DOHH2 (cell line): ENCODE measurements around the gene ZDHHC17.
A peak's percentile ranks its signal among the peaks of the same experiment; 100 is the strongest.
"Not testable (repeated sequence)": the region's sequence is repeated elsewhere in the genome, so short reads cannot be mapped to it uniquely, and the experiment has no call there.

ENCODE experiments used
- H3F3A ChIP-seq: fragments of 200-600 bp; sonication (generic), shearing (Covaris generic); 2 replicates; pipeline ENCODE4 v1.6.0; 2016; ENCODE audit warnings: antibody characterized with exemption, mild to moderate bottlenecking; ENCODE audit not compliant: control insufficient read depth, insufficient read depth
- H3K27ac ChIP-seq: fragments of 200-600 bp; sonication (generic); 2 replicates; pipeline ENCODE4 v1.5.1; 2014; ENCODE audit warnings: low read depth, mild to moderate bottlenecking, low read length, moderate library complexity
- H3K27me3 ChIP-seq: fragments of 200-600 bp; sonication (generic); 2 replicates; pipeline ENCODE4 v1.6.1; 2014; ENCODE audit warnings: mild to moderate bottlenecking, low read length, mixed read lengths; ENCODE audit not compliant: control insufficient read depth
- H3K36me3 ChIP-seq: fragments of 200-600 bp; sonication (generic); 2 replicates; pipeline ENCODE4 v1.6.1; 2014; ENCODE audit warnings: mild to moderate bottlenecking, low read length, moderate library complexity, mixed read lengths; ENCODE audit not compliant: control insufficient read depth
- H3K4me1 ChIP-seq: fragments of 200-600 bp; sonication (generic); 2 replicates; pipeline ENCODE4 v1.6.1; 2014; ENCODE audit warnings: mild to moderate bottlenecking, low read length, mixed read lengths; ENCODE audit not compliant: control insufficient read depth
- H3K4me2 ChIP-seq: fragments of 200-600 bp; sonication (generic); 2 replicates; pipeline ENCODE4 v1.6.0; 2014; ENCODE audit warnings: mild to moderate bottlenecking, low read length, moderate library complexity
- H3K4me3 ChIP-seq: fragments of 200-600 bp; sonication (generic); 2 replicates; pipeline ENCODE4 v1.5.1; 2014; ENCODE audit warnings: mild to moderate bottlenecking, low read length, mixed read lengths
- H3K79me2 ChIP-seq: fragments of 200-600 bp; sonication (generic); 2 replicates; pipeline ENCODE4 v1.6.1; 2014; ENCODE audit warnings: mild to moderate bottlenecking, low read length, mixed read lengths; ENCODE audit not compliant: control insufficient read depth
- H3K9me2 ChIP-seq: fragments of 200-600 bp; sonication (generic); replicated peaks from 2 replicates; pipeline ENCODE4 v1.6.1; 2014; ENCODE audit warnings: mild to moderate bottlenecking, low read length, mixed read lengths; ENCODE audit not compliant: control insufficient read depth
- H3K9me3 ChIP-seq: fragments of 200-600 bp; sonication (generic); 2 replicates; pipeline ENCODE4 v1.6.1; 2014; ENCODE audit warnings: antibody characterized with exemption, low read length, mixed read lengths; ENCODE audit not compliant: control insufficient read depth, insufficient read depth
- H4K20me1 ChIP-seq: fragments of 200-600 bp; sonication (generic); 2 replicates; pipeline ENCODE4 v1.6.0; 2014; ENCODE audit warnings: low read depth, mild to moderate bottlenecking, antibody characterized with exemption, low read length, moderate library complexity; ENCODE audit not compliant: control insufficient read depth, insufficient read depth
- EZH2phosphoT487 ChIP-seq: fragments of 200-600 bp; sonication (generic); IDR thresholded peaks from 2 replicates; pipeline ENCODE4 v1.6.1; 2017; ENCODE audit warnings: borderline replicate concordance, mild to moderate bottlenecking, antibody characterized with exemption, low read length, moderate library complexity, mixed read lengths
- TF ChIP-seq, protein P1 (sequence below): fragments of 200-600 bp; sonication (generic); IDR thresholded peaks from one replicate; pipeline ENCODE4 v1.5.1; 2014; ENCODE audit warnings: antibody characterized with exemption, mild to moderate bottlenecking, low read depth, low read length; ENCODE audit not compliant: poor library complexity, severe bottlenecking

ZDHHC17 gene

DNA sequence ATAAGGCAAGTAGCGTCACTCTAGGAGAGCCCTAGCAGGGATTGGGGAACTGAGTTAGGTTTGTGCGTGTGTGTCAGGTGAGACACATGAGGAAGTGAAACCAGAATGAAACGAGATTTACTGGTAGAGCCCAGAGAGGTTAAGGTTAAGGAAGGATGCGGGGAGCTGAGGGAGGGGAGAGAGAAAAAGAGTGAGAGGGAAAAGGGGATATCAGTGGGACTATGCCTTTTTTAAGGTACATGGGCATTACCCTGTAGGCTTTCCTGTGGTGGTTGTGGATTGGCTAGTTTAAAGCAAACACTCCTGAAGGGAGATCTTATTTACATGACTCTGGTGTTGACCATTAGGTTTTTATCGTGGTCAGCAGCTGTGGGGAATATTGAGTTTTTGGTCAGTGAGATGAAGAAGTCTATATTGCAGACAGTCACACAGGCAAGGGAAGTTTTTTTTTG lies 13.9 kb downstream of the ZDHHC17 start:
- H3K27ac ChIP-seq, result no peak overlapping the region
- peaks cover 16% of the 10 kb centered on the region for H3K4me1 ChIP-seq
- peaks cover 98% of the 10 kb centered on the region for H3K79me2 ChIP-seq
- no peaks in the 10 kb centered on the region for H3K9me2 ChIP-seq
- H3K4me3 ChIP-seq, result no peak overlapping the region
- H3K36me3 ChIP-seq, result no peaks in the 10 kb centered on the region
- TF ChIP-seq, protein P1, sequence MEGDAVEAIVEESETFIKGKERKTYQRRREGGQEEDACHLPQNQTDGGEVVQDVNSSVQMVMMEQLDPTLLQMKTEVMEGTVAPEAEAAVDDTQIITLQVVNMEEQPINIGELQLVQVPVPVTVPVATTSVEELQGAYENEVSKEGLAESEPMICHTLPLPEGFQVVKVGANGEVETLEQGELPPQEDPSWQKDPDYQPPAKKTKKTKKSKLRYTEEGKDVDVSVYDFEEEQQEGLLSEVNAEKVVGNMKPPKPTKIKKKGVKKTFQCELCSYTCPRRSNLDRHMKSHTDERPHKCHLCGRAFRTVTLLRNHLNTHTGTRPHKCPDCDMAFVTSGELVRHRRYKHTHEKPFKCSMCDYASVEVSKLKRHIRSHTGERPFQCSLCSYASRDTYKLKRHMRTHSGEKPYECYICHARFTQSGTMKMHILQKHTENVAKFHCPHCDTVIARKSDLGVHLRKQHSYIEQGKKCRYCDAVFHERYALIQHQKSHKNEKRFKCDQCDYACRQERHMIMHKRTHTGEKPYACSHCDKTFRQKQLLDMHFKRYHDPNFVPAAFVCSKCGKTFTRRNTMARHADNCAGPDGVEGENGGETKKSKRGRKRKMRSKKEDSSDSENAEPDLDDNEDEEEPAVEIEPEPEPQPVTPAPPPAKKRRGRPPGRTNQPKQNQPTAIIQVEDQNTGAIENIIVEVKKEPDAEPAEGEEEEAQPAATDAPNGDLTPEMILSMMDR, result no peak
- no peak for TF ChIP-seq EZH2phosphoT487
- no peaks in the 10 kb centered on the region for H3F3A ChIP-seq
- 0 out of 2 replicates have a peak, but pooled peaks cover 6% of the 10 kb centered on the region for H3K9me3 ChIP-seq
- H4K20me1 ChIP-seq, result no peaks in the 10 kb centered on the region
- peak overlapping the region; percentile 23; the same call in 1 of the 2 replicates for H3K4me2 ChIP-seq
- no peaks in the 10 kb centered on the region for H3K27me3 ChIP-seq

DNA sequence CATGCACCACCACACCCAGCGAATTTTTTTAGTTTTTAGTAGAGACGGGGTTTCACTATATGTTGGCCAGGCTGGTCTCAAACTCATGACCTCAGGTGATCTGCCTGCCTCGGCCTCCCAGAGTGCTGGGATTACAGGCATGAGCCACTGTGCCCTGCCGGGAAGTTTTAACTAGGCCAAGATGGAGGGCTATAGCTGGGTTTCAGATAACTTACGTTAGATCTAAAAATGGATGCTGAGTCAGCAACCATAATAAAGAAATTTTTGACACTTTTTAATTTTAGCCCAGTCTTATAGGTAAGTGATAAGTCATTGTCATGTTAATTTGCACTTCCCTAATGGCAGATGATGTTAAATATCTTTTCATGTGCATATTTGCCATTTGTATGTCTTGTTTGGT lies 14.4 kb downstream of the ZDHHC17 start:
- TF ChIP-seq, protein P1, result no peak
- no peak for TF ChIP-seq EZH2phosphoT487
- H3K4me1 ChIP-seq, result peaks cover 16% of the 10 kb centered on the region
- H3K27me3 ChIP-seq, result no peaks in the 10 kb centered on the region
- H3F3A ChIP-seq, result no peaks in the 10 kb centered on the region
- H3K4me3 ChIP-seq, result no peak overlapping the region
- no peaks in the 10 kb centered on the region for H3K36me3 ChIP-seq
- H3K4me2 ChIP-seq, result no peak overlapping the region
- H4K20me1 ChIP-seq, result no peaks in the 10 kb centered on the region
- no peak overlapping the region for H3K27ac ChIP-seq
- H3K9me2 ChIP-seq, result no peaks in the 10 kb centered on the region
- H3K79me2 ChIP-seq, result peaks cover 98% of the 10 kb centered on the region
- H3K9me3 ChIP-seq, result 0 out of 2 replicates have a peak, but pooled peaks cover 6% of the 10 kb centered on the region

DNA sequence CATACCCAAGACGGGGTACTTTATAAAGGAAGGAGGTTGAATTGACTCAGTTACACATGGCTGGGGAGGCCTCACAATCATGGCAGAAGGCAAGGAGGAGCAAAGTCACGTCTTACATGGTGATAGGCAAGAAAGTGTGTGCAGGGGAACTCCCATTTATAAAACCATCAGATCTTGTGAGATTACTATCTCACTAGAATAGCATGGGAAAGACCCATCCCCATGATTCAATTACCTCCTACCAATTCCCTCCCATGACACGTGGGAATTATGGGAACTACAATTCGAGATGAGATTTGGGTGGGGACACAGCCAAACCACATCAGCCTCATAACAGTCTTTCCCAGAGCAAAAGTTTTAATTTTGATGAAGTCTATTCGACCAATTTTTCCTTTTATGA lies 15.4 kb downstream of the ZDHHC17 start:
- H3K4me2 ChIP-seq, H3K9me2 ChIP-seq, H4K20me1 ChIP-seq, H3K4me3 ChIP-seq, H3K9me3 ChIP-seq, H3K27me3 ChIP-seq, H3K27ac ChIP-seq, H3F3A ChIP-seq, H3K36me3 ChIP-seq: not testable (repeated sequence)
- Histone ChIP-seq H3K4me1 (peaks cover 16% of the 10 kb centered on the region), H3K79me2 (peaks cover 98% of the 10 kb centered on the region)

DNA sequence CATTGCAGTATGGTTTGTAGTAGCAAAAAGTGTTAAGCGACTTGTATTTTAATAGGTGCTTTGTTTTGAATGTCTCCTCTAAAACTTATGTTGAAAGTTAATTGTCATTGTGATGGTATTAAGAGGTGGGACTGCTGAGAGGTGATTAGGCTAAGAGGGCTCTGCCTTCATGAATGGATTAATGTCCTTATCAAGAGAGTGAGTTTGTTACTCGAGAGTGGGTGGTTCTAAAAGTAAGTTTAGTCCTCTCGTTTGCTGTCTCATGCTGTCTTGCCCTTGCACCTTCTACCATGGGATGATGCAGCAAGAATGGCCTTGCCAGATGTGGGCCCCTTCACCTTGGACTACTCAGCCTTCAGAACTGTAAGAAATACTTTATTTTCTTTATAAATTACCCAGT lies 17.4 kb downstream of the ZDHHC17 start:
- Histone ChIP-seq H3K9me2 (no peaks in the 10 kb centered on the region), H3K4me3 (no peak overlapping the region), H3K9me3 (0 out of 2 replicates have a peak, but pooled peaks cover 6% of the 10 kb centered on the region), H4K20me1 (no peaks in the 10 kb centered on the region), H3K79me2 (peaks cover 96% of the 10 kb centered on the region), H3K36me3 (no peaks in the 10 kb centered on the region), H3F3A (no peaks in the 10 kb centered on the region), H3K4me1 (peaks cover 16% of the 10 kb centered on the region), H3K27ac (no peak overlapping the region), H3K4me2 (no peak overlapping the region), H3K27me3 (no peaks in the 10 kb centered on the region)
- TF ChIP-seq, protein P1, result no peak
- TF ChIP-seq EZH2phosphoT487, result no peak
